Measurements from ENCODE around the gene UBE2C. TPM values are rescaled to one million over a fixed set of nuclear protein-coding genes. Genes with fewer than 3 reads are reported as not detected.

The UBE2C gene
- total RNA-seq, 1 donor from 2014 or later, result 21.9 TPM

- H3K36me3 Mint-ChIP-seq (ENCODE audit: unreplicated experiment), result peaks cover 37% of the 10 kb centered on the region
- DNase-seq (ENCODE audit: extremely low spot score, unreplicated experiment), result no peak
- no peaks in the 10 kb centered on the region for H3K4me1 Mint-ChIP-seq (ENCODE audit: unreplicated experiment)
- peak; percentile 83 for TF ChIP-seq CTCF (IDR thresholded peaks at IDR 0.05)
- no peaks in the 10 kb centered on the region for H3K27me3 Mint-ChIP-seq (ENCODE audit: unreplicated experiment)
- no peak overlapping the region for H3K4me3 Mint-ChIP-seq (ENCODE audit: unreplicated experiment)
- no peaks in the 10 kb centered on the region for H3K9me3 Mint-ChIP-seq (ENCODE audit: unreplicated experiment)
- H3K27ac Mint-ChIP-seq (ENCODE audit: unreplicated experiment), result peak overlapping the region; percentile 57
Observed at GRCh38 chr20:45798935-45799642, 13.4 kb upstream of the UBE2C start.

GRCh38 chr20:45801851-45802250, 10.6 kb upstream of the UBE2C start:
- Mint-ChIP-seq H3K9me3 (ENCODE audit: unreplicated experiment) (no peaks in the 10 kb centered on the region), H3K36me3 (ENCODE audit: unreplicated experiment) (peaks cover 32% of the 10 kb centered on the region), H3K27me3 (ENCODE audit: unreplicated experiment) (no peaks in the 10 kb centered on the region), H3K4me3 (ENCODE audit: unreplicated experiment) (no peak overlapping the region), H3K27ac (ENCODE audit: unreplicated experiment) (no peak overlapping the region), H3K4me1 (ENCODE audit: unreplicated experiment) (no peaks in the 10 kb centered on the region)
- no peak for DNase-seq (ENCODE audit: extremely low spot score, unreplicated experiment)
- TF ChIP-seq CTCF (IDR thresholded peaks at IDR 0.05), result no peak

- no peak overlapping the region for H3K4me3 Mint-ChIP-seq (ENCODE audit: unreplicated experiment)
- no peaks in the 10 kb centered on the region for H3K9me3 Mint-ChIP-seq (ENCODE audit: unreplicated experiment)
Observed at GRCh38 chr20:45810191-45810970, 2.1 kb upstream of the UBE2C start.

GRCh38 chr20:45813006-45813340, 529 bp downstream of the UBE2C start:
- no peak for TF ChIP-seq CTCF (IDR thresholded peaks at IDR 0.05)
- peak overlapping the region; percentile 80 for H3K4me3 Mint-ChIP-seq (ENCODE audit: unreplicated experiment)
- H3K9me3 Mint-ChIP-seq (ENCODE audit: unreplicated experiment), result no peaks in the 10 kb centered on the region
- H3K27ac Mint-ChIP-seq (ENCODE audit: unreplicated experiment), result peak overlapping the region; percentile 54
- H3K27me3 Mint-ChIP-seq (ENCODE audit: unreplicated experiment), result no peaks in the 10 kb centered on the region
- DNase-seq (ENCODE audit: extremely low spot score, unreplicated experiment), result no peak
- H3K4me1 Mint-ChIP-seq (ENCODE audit: unreplicated experiment), result peaks cover 38% of the 10 kb centered on the region
- peaks cover 25% of the 10 kb centered on the region for H3K36me3 Mint-ChIP-seq (ENCODE audit: unreplicated experiment)

More at GRCh38 chr20:45810191-45810970, 2.1 kb upstream of the UBE2C start:
- Mint-ChIP-seq H3K36me3 (ENCODE audit: unreplicated experiment) (peaks cover 34% of the 10 kb centered on the region), H3K4me1 (ENCODE audit: unreplicated experiment) (peaks cover 22% of the 10 kb centered on the region), H3K27me3 (ENCODE audit: unreplicated experiment) (no peaks in the 10 kb centered on the region), H3K27ac (ENCODE audit: unreplicated experiment) (no peak overlapping the region)
- no peak for DNase-seq (ENCODE audit: extremely low spot score, unreplicated experiment)
- TF ChIP-seq CTCF (IDR thresholded peaks at IDR 0.05), result no peak

- H3K4me3 Mint-ChIP-seq (ENCODE audit: unreplicated experiment), result peak overlapping the region; percentile 80
- no peak overlapping the region for H3K27ac Mint-ChIP-seq (ENCODE audit: unreplicated experiment)
- no peak for DNase-seq (ENCODE audit: extremely low spot score, unreplicated experiment)
- H3K36me3 Mint-ChIP-seq (ENCODE audit: unreplicated experiment), result peaks cover 23% of the 10 kb centered on the region
- peaks cover 41% of the 10 kb centered on the region for H3K4me1 Mint-ChIP-seq (ENCODE audit: unreplicated experiment)
- TF ChIP-seq CTCF (IDR thresholded peaks at IDR 0.05), result no peak
- H3K9me3 Mint-ChIP-seq (ENCODE audit: unreplicated experiment), result no peaks in the 10 kb centered on the region
- H3K27me3 Mint-ChIP-seq (ENCODE audit: unreplicated experiment), result no peaks in the 10 kb centered on the region
Observed at GRCh38 chr20:45813489-45813888, 1.0 kb downstream of the UBE2C start.
